Left forelimb (tissue), 1 donor: ENCODE data around the gene ZNF333.
"Not testable (repeated sequence)": the region's sequence is repeated elsewhere in the genome, so short reads cannot be mapped to it uniquely, and the experiment has no call there.

Experiments
- DNase-seq: peaks from one replicate; pipeline ENCODE4 v3.0.0-alpha.2; 2018; ENCODE audit warnings: low spot score

The ZNF333 gene

GRCh38 chr19:14699641-14700040, 9.8 kb downstream of the ZNF333 start:
- peak; percentile 5 for DNase-seq

GRCh38 chr19:14700711-14701375, 11.0 kb downstream of the ZNF333 start:
- DNase-seq: peak; percentile 17

DNA sequence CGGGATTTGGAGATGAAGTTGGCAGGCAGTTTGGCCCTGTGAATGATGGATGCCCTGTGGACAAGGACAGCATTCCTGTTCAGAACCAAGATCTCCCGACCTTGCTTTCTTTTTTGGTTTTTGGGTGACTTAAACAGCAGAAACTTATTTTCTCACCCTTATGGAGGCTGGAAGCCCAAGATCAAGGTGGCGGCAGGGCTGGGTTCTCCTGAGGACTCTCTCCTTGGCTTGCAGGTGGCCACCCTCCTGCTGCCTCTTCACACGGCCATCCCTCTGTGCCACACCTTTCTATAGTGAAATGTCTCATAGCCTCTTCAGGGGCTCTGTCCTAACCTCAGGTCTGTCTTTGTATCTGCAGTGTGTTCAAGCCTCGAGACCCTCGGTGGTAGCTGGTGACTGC, 14.0 kb downstream of the ZNF333 start:
- DNase-seq: peak; percentile 31

- DNase-seq: no peak
These were observed 14.6 kb downstream of the ZNF333 start for GRCh38 chr19:14704450-14704849.

DNA sequence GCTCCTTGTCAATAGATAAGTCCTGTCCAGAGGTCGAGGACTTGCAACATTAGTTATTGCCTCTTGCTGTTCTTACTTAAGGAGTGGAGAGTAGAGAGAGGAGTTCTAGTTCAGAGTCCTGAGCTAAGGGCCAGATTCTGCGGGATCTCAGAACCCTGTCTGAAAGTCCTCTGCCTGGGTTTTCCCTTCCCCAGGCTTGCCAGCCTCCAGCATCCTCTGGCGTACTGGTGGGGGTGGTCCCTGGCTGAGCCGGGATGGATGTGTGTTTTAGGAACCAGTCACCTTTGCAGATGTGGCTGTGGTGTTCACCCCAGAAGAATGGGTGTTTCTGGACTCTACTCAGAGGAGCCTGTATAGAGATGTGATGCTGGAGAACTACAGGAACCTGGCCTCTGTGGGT, 26.0 kb downstream of the ZNF333 start:
- no peak for DNase-seq

DNA sequence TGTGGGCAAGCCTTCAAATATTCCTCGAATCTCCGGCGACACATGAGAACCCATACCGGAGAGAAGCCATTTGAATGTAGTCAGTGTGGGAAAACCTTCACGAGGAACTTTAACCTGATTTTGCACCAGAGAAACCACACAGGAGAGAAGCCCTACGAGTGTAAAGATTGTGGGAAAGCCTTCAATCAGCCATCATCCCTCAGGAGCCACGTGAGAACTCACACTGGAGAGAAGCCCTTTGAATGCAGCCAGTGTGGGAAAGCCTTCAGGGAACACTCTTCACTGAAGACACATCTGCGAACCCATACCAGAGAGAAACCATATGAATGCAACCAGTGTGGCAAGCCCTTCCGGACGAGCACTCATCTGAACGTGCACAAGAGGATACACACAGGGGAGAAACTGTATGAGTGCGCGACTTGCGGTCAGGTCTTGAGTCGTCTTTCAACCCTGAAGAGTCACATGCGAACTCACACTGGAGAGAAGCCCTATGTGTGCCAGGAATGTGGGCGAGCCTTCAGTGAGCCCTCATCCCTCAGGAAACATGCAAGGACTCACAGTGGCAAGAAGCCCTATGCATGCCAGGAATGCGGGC, 28.8 kb downstream of the ZNF333 start:
- no peak for DNase-seq

GRCh38 chr19:14719162-14719561, 29.3 kb downstream of the ZNF333 start:
- no peak for DNase-seq

DNA sequence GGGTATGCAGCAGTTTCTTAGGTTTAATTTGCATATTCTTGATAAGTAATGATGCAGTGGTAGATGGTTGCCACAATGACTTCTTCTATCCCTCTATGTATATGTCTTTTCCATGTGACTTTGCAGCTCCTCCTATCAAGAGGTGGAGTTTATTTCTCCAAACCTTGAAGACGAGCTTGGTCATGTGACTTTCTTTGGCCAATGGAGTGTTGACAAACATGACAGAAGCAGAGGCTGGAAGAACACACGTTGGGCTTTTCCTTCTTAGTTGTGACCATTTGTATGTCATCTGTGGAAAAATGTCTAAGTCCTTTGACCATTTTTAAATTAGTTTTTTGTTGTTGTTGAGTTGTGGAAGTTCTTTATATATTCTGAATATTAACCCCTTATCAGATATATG, 32.3 kb downstream of the ZNF333 start:
- DNase-seq: no peak

DNA sequence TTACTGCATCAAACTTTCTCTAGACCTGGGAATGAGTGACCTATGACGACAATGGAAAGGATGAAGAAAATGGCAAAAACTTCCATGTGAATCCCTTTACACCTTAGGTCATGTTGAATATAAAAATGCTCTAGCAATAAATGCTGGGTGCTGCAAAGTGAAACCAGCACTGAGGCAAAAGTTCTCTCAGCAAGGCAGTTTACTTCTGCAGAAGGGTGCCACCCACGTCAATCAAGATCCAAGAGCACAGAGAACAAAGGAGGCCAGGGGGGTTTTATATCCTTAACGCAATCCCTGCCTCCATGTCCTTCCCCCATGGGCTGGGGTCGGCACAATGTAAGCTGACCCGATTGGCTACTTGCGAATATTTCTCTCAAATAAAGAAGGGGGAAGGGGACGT, 38.7 kb downstream of the ZNF333 start:
- DNase-seq: no peak

GRCh38 chr19:14731200-14731599, 41.4 kb downstream of the ZNF333 start:
- no peak for DNase-seq

DNA sequence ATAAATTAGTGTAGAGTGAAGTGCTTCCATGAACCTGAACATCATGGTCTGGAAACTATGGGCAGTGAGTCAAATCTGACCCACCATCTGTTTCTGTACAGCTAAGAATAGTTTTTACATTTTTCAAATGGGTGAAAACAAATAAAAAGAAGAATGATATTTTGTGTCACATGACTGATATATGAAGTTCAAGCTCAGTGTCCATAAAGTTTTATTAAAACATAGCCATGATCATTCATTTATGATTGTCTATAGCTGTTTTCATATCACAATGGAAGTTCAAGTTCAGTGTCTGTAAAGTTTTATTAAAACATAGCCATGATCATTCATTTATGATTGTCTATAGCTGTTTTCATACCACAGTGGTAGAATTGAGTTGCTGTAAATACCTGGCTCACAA, 42.7 kb downstream of the ZNF333 start:
- DNase-seq: no peak

DNA sequence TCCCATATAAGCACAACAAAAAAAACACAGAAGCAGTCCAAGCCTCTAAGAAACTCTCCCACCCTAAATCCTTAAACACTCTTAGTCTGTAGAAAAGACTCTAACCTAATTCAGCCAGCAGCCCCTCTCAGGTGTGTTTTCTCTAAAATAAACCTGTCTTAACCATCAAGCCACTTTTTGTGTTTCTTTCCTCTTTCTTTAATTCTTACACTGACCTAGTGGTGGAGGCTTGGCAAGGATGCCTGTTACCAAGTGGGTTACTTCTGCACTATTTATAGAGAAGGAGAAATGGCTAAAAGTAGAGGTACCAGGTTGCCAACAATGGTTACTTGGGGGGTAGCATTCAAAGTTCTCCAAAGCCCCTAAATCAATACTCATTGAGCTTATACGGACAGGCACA, 43.7 kb downstream of the ZNF333 start:
- DNase-seq: no peak

DNA sequence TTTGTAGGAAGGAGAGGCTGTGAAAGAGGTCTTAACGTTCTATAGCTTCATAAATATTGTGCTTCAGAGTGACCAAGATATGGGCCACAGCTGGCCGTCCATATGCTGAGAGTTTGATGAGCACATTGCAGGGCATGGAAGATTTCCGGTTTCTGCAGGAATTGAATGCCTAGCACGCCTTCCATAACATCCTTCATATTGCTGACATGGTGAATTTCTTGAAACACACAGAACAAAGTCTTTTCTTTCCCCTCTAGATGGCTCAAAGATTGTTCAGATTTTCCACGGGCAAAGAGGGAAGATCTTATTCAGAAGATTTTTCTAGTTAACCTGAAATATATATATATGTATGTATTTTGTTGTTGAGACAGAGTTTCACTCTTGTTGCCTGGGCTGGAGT, 46.1 kb downstream of the ZNF333 start:
- no peak for DNase-seq

DNA sequence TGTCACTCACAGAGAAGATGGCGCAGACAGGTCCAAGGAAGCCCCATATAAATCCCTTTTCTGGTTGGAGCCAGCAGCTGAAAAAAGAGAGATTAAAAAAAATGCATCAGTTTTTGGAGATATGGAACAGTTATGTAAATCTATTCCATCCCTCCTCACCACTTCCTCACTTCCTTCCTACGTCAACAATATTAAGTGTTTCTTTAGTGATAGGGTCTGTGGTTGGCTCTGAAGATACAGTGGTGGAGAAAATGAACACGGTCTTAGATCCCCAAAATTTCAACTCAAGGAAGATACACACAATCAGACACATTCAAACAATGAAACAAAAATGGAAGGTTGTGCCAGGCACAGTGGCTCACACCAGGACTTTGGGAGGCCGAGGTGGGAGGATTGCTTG, 57.0 kb downstream of the ZNF333 start:
- DNase-seq: no peak

DNA sequence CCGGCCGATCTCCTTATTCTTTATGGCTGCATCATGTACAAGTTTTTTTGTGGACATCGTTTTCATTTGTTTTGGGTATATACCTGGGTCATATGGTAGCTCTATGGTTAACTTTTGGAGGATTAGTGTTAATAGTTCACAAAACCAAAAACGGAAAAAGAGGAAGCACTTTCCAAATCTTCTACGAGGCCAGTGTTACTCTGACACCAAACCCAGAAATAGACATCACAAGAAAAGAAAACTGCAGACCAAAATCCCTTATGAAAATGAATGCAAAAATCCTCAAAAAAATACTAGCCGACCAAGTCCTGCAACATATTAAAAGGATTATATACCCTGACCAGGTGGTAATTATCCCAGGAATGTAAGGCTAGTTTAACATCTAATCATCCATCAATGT, 58.8 kb downstream of the ZNF333 start:
- no peak for DNase-seq

- DNase-seq: no peak
These were observed 69.0 kb downstream of the ZNF333 start for GRCh38 chr19:14758816-14759215.

- no peak for DNase-seq
These were observed 71.8 kb downstream of the ZNF333 start for GRCh38 chr19:14761607-14762006.

- DNase-seq: no peak
These were observed 72.3 kb downstream of the ZNF333 start for GRCh38 chr19:14762111-14762510.

- DNase-seq: no peak
These were observed 73.8 kb downstream of the ZNF333 start for GRCh38 chr19:14763497-14764145.

GRCh38 chr19:14764401-14764800, 74.6 kb downstream of the ZNF333 start:
- no peak for DNase-seq

DNA sequence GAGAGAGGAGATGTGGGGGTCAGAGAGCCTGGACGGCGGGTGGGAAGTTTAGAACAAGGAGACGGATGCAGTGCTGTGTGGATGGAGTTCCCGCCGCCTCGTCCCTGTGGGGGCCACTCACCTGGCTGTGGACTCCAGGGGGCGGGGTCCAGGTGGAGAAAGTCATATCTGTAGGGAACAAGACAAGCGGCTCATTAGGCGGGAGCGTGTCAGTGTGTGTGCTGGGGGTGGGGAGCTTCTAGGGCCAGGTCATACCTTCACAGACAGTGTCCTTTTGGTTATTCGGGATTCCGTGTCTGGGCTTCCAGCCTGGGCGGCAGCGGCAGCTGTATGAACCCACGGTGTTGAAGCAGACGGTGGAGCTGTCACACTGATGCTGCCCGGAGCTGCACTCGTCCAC, 75.6 kb downstream of the ZNF333 start:
- DNase-seq: not testable (repeated sequence)

- not testable (repeated sequence) for DNase-seq
These were observed 76.0 kb downstream of the ZNF333 start for GRCh38 chr19:14765841-14766240.

DNA sequence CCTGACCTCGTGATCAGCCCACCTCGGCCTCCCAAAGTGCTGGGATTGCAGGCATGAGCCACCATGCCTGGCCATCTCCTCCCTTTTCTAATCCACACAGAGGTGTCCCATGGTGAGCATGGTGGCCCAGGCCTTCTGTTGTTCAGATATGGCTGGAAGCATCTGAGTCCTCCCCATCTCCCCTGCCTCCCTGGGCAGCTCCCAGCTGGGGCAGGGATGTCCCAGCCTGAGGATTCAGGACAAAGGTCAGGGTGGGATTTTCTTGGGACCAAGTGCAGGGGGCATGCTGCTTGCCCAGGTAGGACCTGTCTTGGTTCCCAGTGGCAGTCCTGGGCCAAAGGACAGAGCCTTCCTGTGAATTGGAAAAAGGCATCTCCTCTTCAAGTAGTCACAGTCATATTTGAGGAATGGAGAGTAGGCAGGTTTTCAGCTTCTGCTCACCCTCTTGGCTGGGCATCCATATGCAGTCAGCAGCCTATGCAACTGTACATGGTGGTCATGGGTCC, 77.7 kb downstream of the ZNF333 start:
- no peak for DNase-seq
